Measurements from ENCODE around the gene VAV3. TPM values are rescaled to one million over a fixed set of nuclear protein-coding genes. Genes with fewer than 3 reads are reported as not detected.

The VAV3 gene
- total and polyA plus RNA-seq, 12 donors: 1.1 to 8.5 (median 4.1) TPM

DNA sequence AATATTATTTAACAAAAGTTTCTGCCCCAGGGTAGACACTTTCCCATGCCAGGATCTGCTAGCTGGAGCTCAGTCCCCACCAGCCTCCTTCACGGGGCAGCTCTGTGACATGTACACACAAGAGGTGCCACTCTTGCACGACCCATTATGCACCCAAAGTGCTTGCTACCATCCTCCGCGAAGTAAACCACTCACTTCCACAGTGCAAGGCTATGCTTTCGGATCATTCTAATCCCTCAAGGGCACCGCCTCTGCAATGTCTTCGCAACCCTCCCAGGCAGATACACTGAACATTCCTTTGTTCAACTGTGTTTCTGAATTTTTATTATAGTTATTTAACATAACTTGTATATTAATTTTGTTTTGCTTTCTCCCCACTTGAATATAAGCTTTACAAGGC, 303.8 kb downstream of the VAV3 start:
- no peaks in the 10 kb centered on the region for H3K4me1 ChIP-seq (replicated peaks in 1 of 2)
- H3K36me3 ChIP-seq (replicated peaks in 1 of 2): no peaks in the 10 kb centered on the region
- WGBS, 4 donors: 71 to 84% (median 83%) methylated on average over 7 of the region's 7 CpGs
- H3K4me3 ChIP-seq: no peak overlapping the region
- DNase-seq: no peak
- TF ChIP-seq POLR2A (IDR thresholded peaks at IDR 0.05): no peak
- TF ChIP-seq, protein P1, sequence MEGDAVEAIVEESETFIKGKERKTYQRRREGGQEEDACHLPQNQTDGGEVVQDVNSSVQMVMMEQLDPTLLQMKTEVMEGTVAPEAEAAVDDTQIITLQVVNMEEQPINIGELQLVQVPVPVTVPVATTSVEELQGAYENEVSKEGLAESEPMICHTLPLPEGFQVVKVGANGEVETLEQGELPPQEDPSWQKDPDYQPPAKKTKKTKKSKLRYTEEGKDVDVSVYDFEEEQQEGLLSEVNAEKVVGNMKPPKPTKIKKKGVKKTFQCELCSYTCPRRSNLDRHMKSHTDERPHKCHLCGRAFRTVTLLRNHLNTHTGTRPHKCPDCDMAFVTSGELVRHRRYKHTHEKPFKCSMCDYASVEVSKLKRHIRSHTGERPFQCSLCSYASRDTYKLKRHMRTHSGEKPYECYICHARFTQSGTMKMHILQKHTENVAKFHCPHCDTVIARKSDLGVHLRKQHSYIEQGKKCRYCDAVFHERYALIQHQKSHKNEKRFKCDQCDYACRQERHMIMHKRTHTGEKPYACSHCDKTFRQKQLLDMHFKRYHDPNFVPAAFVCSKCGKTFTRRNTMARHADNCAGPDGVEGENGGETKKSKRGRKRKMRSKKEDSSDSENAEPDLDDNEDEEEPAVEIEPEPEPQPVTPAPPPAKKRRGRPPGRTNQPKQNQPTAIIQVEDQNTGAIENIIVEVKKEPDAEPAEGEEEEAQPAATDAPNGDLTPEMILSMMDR (IDR thresholded peaks at IDR 0.05): no peak
- H3K27me3 ChIP-seq: no peaks in the 10 kb centered on the region
- no peaks in the 10 kb centered on the region for H3K9me3 ChIP-seq (replicated peaks in 1 of 3)
- intact Hi-C loops (cut with DNase I): no loop called here
- no peak overlapping the region for H3K27ac ChIP-seq

DNA sequence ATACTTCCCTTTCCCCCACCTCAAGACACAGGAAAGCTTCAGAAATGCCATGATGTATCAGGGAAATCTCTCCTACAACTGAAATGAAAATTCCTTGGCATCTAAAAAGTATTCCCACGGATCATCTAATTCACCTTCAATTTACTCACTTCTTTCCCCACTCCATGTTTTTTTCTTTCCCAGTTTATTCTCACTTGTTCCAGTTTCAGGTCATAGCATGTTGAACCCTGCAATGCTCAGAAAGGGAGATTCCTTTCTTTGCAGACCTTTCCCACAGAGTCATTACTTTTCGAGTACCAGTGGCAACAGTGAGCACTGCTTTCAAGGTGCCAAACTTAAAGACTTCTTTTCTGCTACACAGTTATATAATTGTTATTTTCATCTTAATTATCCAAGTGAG, 305.0 kb downstream of the VAV3 start:
- Histone ChIP-seq H3K4me3 (no peak overlapping the region), H3K9me3 (replicated peaks in 1 of 3) (no peaks in the 10 kb centered on the region), H3K36me3 (replicated peaks in 1 of 2) (no peaks in the 10 kb centered on the region), H3K27ac (no peak overlapping the region), H3K4me1 (replicated peaks in 1 of 2) (no peaks in the 10 kb centered on the region), H3K27me3 (no peaks in the 10 kb centered on the region)
- no peak for DNase-seq
- 76 to 82% (median 79%) methylated on average over 2 of the region's 2 CpGs for WGBS, 4 donors
- intact Hi-C loops (cut with DNase I): no loop called here
- TF ChIP-seq, protein P1 (IDR thresholded peaks at IDR 0.05): no peak
- TF ChIP-seq POLR2A (IDR thresholded peaks at IDR 0.05): no peak

DNA sequence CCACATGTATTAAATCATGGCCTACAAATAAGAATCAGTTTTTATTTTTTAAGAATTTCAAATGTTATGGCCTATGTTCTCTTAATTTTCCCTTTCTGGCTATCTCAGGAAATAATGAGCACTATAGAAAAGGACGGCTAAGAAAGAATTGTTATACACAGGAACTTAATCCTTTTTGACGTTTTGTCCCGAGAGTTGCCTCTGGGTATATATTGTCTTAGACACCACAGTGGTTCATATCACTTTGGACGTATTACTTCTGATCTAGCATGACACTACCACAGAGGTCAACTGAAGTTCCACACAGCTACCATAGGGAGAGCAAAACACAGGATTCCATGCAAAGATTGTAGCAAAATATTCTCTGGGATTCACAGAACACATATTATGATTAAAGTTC, 307.6 kb downstream of the VAV3 start:
- intact Hi-C loops (cut with DNase I): no loop called here
- H3K27me3 ChIP-seq: no peaks in the 10 kb centered on the region
- H3K9me3 ChIP-seq (replicated peaks in 1 of 3): no peaks in the 10 kb centered on the region

DNA sequence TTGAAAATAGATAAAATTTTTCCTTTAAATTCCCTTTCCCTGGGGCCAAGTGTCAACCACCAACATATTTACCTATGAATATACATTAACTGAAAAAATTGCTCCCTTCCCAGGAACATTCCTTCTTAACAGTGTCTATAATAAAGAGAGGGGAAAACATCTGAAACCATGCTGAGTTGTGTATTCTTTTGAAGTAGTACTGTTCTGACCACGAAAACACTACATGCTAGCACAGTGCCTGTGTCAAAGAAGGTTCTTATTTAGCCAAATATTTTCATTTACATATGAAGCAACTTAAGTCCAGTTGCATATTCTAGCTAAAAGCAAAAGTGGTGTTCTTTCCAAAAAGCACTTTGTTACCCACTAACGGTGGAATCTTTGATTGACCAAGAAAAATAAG, 311.2 kb downstream of the VAV3 start:
- 51 to 66% (median 60%) methylated on average over 2 of the region's 2 CpGs for WGBS, 4 donors
- intact Hi-C loops (cut with DNase I): no loop called here

More for the DNA sequence above, 307.6 kb downstream of the VAV3 start:
- no peak overlapping the region for H3K27ac ChIP-seq
- 79 to 85% (median 82%) methylated on average over 4 of the region's 4 CpGs for WGBS, 4 donors
- no peak overlapping the region for H3K4me3 ChIP-seq
- H3K36me3 ChIP-seq (replicated peaks in 1 of 2): no peaks in the 10 kb centered on the region
- TF ChIP-seq POLR2A (IDR thresholded peaks at IDR 0.05): no peak
- TF ChIP-seq, protein P1 (IDR thresholded peaks at IDR 0.05): no peak
- DNase-seq: no peak
- no peaks in the 10 kb centered on the region for H3K4me1 ChIP-seq (replicated peaks in 1 of 2)

More for the DNA sequence above, 311.2 kb downstream of the VAV3 start:
- no peak overlapping the region for H3K4me3 ChIP-seq
- TF ChIP-seq, protein P1 (IDR thresholded peaks at IDR 0.05): no peak
- TF ChIP-seq POLR2A (IDR thresholded peaks at IDR 0.05): no peak
- H3K27ac ChIP-seq: no peak overlapping the region
- DNase-seq: no peak
- no peaks in the 10 kb centered on the region for H3K4me1 ChIP-seq (replicated peaks in 1 of 2)
- no peaks in the 10 kb centered on the region for H3K9me3 ChIP-seq (replicated peaks in 1 of 3)
- no peaks in the 10 kb centered on the region for H3K27me3 ChIP-seq
- H3K36me3 ChIP-seq (replicated peaks in 1 of 2): no peaks in the 10 kb centered on the region

Measured in adrenal gland (tissue), 12 donors.